Muscle of leg (tissue), 11 donors: ENCODE results near the gene TBCCD1. TPM values are rescaled to one million over a fixed set of nuclear protein-coding genes. Genes with fewer than 3 reads are reported as not detected.

Experiments used
- DNase-seq: peaks from one replicate; pipeline ENCODE4 v3.0.0; 2013
- H3K27ac ChIP-seq: one replicate; pipeline ENCODE4 v1.5.1; 2013; ENCODE audit warnings: mild to moderate bottlenecking, low read length, control low read depth
- H3K27me3 ChIP-seq: one replicate; pipeline ENCODE4 v1.6.1; 2013; ENCODE audit warnings: low read length; ENCODE audit not compliant: control insufficient read depth, insufficient read depth
- H3K36me3 ChIP-seq: one replicate; pipeline ENCODE4 v1.6.1; 2013; ENCODE audit warnings: low read length; ENCODE audit not compliant: control insufficient read depth, insufficient read depth
- H3K4me1 ChIP-seq: one replicate; pipeline ENCODE4 v1.6.1; 2013; ENCODE audit warnings: low read length; ENCODE audit not compliant: control insufficient read depth, insufficient read depth
- H3K4me3 ChIP-seq: one replicate; pipeline ENCODE4 v1.5.1; 2013; ENCODE audit warnings: low read length, control low read depth
- H3K9me3 ChIP-seq: replicated peaks from 2 replicates; pipeline ENCODE4 v1.6.1; 2013; ENCODE audit warnings: low read depth, low read length; ENCODE audit not compliant: control insufficient read depth
- WGBS: methylation state at CpG from one replicate; pipeline ENCODE4 v1.1.5; 2013; ENCODE audit warnings: missing lambda C conversion rate; ENCODE audit not compliant: insufficient coverage; 5-methylcytosine and 5-hydroxymethylcytosine counted together
- polyA plus RNA-seq, 8 donors: library from polyadenylated mRNA; unstranded; fragments of 120-200 nt; gene quantifications; one replicate each; pipeline versions ENCODE4 v1.2.1 to v1.2.3, GENCODE V29; 2013; ENCODE audit warnings: inconsistent platforms in 1 of 8, low replicate concordance in 1 of 8; ENCODE audit not compliant: insufficient read length in 8 of 8, insufficient read depth in 1 of 8
- total RNA-seq: library from RNA; stranded (reverse); fragments of 120-200 nt; gene quantifications from one replicate; pipeline ENCODE4 v1.2.4, GENCODE V29; 2013

Gene TBCCD1
- total and polyA plus RNA-seq, 9 donors: 8.5 to 14.3 (median 11.0) TPM

GRCh38 chr3:186609247-186609868 lies 42.2 kb upstream of the TBCCD1 start:
- Histone ChIP-seq H3K27me3 (peaks cover 9% of the 10 kb centered on the region), H3K4me1 (no peaks in the 10 kb centered on the region), H3K27ac (no peak overlapping the region), H3K4me3 (no peak overlapping the region), H3K36me3 (no peaks in the 10 kb centered on the region), H3K9me3 (no peaks in the 10 kb centered on the region)
- 88% methylated on average over 6 of the region's 8 CpGs for WGBS
- no peak for DNase-seq

GRCh38 chr3:186608624-186609215 lies 41.6 kb upstream of the TBCCD1 start:
- H3K36me3 ChIP-seq: no peaks in the 10 kb centered on the region
- no peak overlapping the region for H3K27ac ChIP-seq
- no peaks in the 10 kb centered on the region for H3K4me1 ChIP-seq
- no peaks in the 10 kb centered on the region for H3K9me3 ChIP-seq
- DNase-seq: no peak
- no peak overlapping the region for H3K4me3 ChIP-seq
- WGBS: 58% methylated on average over 2 of the region's 2 CpGs
- peaks cover 8% of the 10 kb centered on the region for H3K27me3 ChIP-seq

- no peak overlapping the region for H3K27ac ChIP-seq
- peaks cover 4% of the 10 kb centered on the region for H3K27me3 ChIP-seq
- no peaks in the 10 kb centered on the region for H3K36me3 ChIP-seq
- 80% methylated on average over 1 of the region's 5 CpGs for WGBS
- no peaks in the 10 kb centered on the region for H3K9me3 ChIP-seq
- no peak overlapping the region for H3K4me3 ChIP-seq
- DNase-seq: no peak
- H3K4me1 ChIP-seq: no peaks in the 10 kb centered on the region
Observed at GRCh38 chr3:186605561-186606545, 38.7 kb upstream of the TBCCD1 start.

GRCh38 chr3:186605078-186605477 lies 37.9 kb upstream of the TBCCD1 start:
- Histone ChIP-seq H3K27me3 (peaks cover 4% of the 10 kb centered on the region), H3K4me3 (no peak overlapping the region), H3K4me1 (no peaks in the 10 kb centered on the region), H3K27ac (no peak overlapping the region), H3K36me3 (no peaks in the 10 kb centered on the region), H3K9me3 (no peaks in the 10 kb centered on the region)
- DNase-seq: no peak

DNA sequence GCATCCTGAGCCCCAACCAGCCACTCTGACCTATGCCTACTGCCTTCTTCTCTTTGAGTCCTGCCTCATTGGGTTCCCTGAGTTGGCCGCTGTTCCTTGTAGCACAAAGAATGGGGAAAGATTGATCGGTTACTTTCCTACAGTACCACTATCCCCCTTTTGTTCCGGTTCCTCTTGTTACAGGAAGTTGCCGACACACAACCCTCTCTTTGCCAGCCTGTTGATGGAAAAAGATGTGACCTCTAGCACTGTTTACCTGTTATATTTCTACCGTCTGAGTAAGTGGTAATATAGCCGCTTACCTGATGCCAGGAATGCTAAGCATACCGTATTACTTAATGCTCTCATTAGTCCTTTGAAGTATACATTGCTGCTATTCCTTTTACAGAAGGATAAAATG lies 36.0 kb upstream of the TBCCD1 start:
- WGBS: 60% methylated on average over 1 of the region's 7 CpGs
- no peak for DNase-seq
- H3K4me1 ChIP-seq: no peaks in the 10 kb centered on the region
- no peaks in the 10 kb centered on the region for H3K36me3 ChIP-seq
- no peak overlapping the region for H3K4me3 ChIP-seq
- H3K27ac ChIP-seq: no peak overlapping the region
- no peaks in the 10 kb centered on the region for H3K9me3 ChIP-seq
- H3K27me3 ChIP-seq: peaks cover 4% of the 10 kb centered on the region

GRCh38 chr3:186600896-186601295 lies 33.8 kb upstream of the TBCCD1 start:
- WGBS: 60% methylated on average over 1 of the region's 3 CpGs
- Histone ChIP-seq H3K9me3 (no peaks in the 10 kb centered on the region), H3K27me3 (peaks cover 6% of the 10 kb centered on the region), H3K4me3 (no peak overlapping the region), H3K27ac (no peak overlapping the region), H3K36me3 (no peaks in the 10 kb centered on the region), H3K4me1 (no peaks in the 10 kb centered on the region)
- no peak for DNase-seq

DNA sequence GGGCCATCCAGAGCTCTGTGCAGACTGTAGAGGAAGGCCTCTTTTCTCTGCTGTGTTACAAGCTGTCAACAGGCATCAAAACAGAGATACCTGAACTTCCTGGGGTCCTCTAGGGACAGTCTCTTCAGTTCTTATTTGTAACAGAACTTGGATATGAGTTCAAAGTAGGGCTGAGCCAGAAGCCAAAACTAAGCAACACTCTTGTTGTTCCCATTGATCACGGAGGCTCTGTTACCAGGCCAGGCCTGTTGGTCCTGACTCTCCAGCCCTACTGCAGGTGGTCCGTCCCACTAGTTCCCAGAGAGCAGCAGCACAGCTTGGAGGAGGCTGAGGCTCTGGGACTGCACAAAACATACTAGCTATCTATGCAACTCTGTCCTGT lies 32.6 kb upstream of the TBCCD1 start:
- Histone ChIP-seq H3K9me3 (no peaks in the 10 kb centered on the region), H3K27me3 (peaks cover 4% of the 10 kb centered on the region), H3K4me3 (no peak overlapping the region), H3K36me3 (no peaks in the 10 kb centered on the region), H3K4me1 (no peaks in the 10 kb centered on the region), H3K27ac (no peak overlapping the region)
- DNase-seq: no peak
- 63% methylated on average over 1 of the region's 2 CpGs for WGBS

DNA sequence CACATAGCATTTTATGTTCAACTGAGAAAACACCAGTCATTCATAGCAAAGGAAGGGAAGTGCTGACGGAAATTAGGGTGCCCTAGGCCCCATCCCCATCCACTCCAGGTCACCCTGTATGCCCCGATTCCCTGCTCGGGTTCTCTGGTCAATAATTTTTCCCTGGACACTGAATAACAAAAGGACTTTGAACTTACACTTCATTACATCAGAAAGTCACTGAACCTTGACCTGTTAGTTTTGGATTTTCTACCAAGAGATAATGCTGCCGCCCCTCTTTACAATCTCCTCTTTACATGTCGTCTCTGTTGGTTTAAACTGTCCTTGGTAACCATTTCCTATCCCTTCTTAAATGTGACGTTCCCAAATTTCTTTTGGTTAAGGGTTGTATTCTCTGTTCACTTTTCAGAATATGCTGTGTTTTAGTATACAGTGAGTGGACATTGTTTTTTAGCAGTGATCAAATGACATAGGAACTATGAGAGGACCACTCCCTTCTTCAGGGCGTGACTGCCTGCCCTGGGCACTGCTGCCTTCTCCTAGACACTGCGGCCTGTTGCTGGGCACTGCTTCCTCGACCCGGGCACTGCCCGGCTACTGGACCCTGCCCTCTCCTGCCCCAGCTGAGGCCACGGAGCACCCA lies 32.1 kb upstream of the TBCCD1 start:
- H3K27ac ChIP-seq: no peak overlapping the region
- H3K4me3 ChIP-seq: no peak overlapping the region

GRCh38 chr3:186598794-186599141 lies 31.6 kb upstream of the TBCCD1 start:
- Histone ChIP-seq H3K4me1 (no peaks in the 10 kb centered on the region), H3K4me3 (no peak overlapping the region), H3K27me3 (peaks cover 4% of the 10 kb centered on the region), H3K9me3 (no peaks in the 10 kb centered on the region), H3K27ac (no peak overlapping the region), H3K36me3 (no peaks in the 10 kb centered on the region)
- DNase-seq: no peak
- WGBS: no CpG with 5 or more reads among the region's 4 CpGs

More for the DNA sequence above, 32.1 kb upstream of the TBCCD1 start:
- peaks cover 4% of the 10 kb centered on the region for H3K27me3 ChIP-seq
- no peak for DNase-seq
- no peaks in the 10 kb centered on the region for H3K9me3 ChIP-seq
- WGBS: 75% methylated on average over 8 of the region's 12 CpGs
- H3K36me3 ChIP-seq: no peaks in the 10 kb centered on the region
- H3K4me1 ChIP-seq: no peaks in the 10 kb centered on the region
